ENCODE results near the gene DGAT2L6. TPM values are rescaled to one million over a fixed set of nuclear protein-coding genes. Genes with fewer than 3 reads are reported as not detected.

The DGAT2L6 gene
- total RNA-seq, 1 donor: not detected

GRCh38 chrX:70247252-70247651, 70.0 kb downstream of the DGAT2L6 start:
- TF ChIP-seq CTCF (IDR thresholded peaks at IDR 0.05; ENCODE audit: insufficient read depth, low read depth, low read length): no peak
- H3K4me3 ChIP-seq (ENCODE audit: low read depth, low read length): no peak overlapping the region
- no peak for DNase-seq (ENCODE audit: low read depth)

- DNase-seq (ENCODE audit: low read depth): no peak
- TF ChIP-seq CTCF (IDR thresholded peaks at IDR 0.05; ENCODE audit: insufficient read depth, low read depth, low read length): no peak
Measured at GRCh38 chrX:70252491-70252890, 75.2 kb downstream of the DGAT2L6 start.

GRCh38 chrX:70253377-70254062, 76.2 kb downstream of the DGAT2L6 start:
- no peak for TF ChIP-seq CTCF (IDR thresholded peaks at IDR 0.05; ENCODE audit: insufficient read depth, low read depth, low read length)
- no peak for DNase-seq (ENCODE audit: low read depth)
- no peak overlapping the region for H3K4me3 ChIP-seq (ENCODE audit: low read depth, low read length)

More at GRCh38 chrX:70252491-70252890, 75.2 kb downstream of the DGAT2L6 start:
- H3K4me3 ChIP-seq (ENCODE audit: low read depth, low read length): no peak overlapping the region

- no peak overlapping the region for H3K4me3 ChIP-seq (ENCODE audit: low read depth, low read length)
- no peak for DNase-seq (ENCODE audit: low read depth)
- no peak for TF ChIP-seq CTCF (IDR thresholded peaks at IDR 0.05; ENCODE audit: insufficient read depth, low read depth, low read length)
Measured at GRCh38 chrX:70254063-70254400, 76.7 kb downstream of the DGAT2L6 start.

- DNase-seq (ENCODE audit: low read depth): no peak
- no peak for TF ChIP-seq CTCF (IDR thresholded peaks at IDR 0.05; ENCODE audit: insufficient read depth, low read depth, low read length)
Measured at GRCh38 chrX:70254909-70255308, 77.6 kb downstream of the DGAT2L6 start.

More at GRCh38 chrX:70254909-70255308, 77.6 kb downstream of the DGAT2L6 start:
- H3K4me3 ChIP-seq (ENCODE audit: low read depth, low read length): no peak overlapping the region

Small RNA genes within 50 kb of the gene (small RNA-seq; reads per million reads assigned to genes)
- not detected for gene RNA5SP507

Other genes starting within 250 kb of the DGAT2L6 start
- gene AWAT2, start 127.5 kb upstream of the DGAT2L6 start, total RNA-seq: not detected in 2 replicates
- gene OTUD6A, start 115.0 kb upstream of the DGAT2L6 start, total RNA-seq: not detected in 2 replicates
- 58.7 and 60.9 TPM in 2 replicates for gene IGBP1, start 44.0 kb upstream of the DGAT2L6 start, total RNA-seq
- not detected in 2 replicates for gene AWAT1, start 57.2 kb downstream of the DGAT2L6 start, total RNA-seq
- not detected in 2 replicates for gene P2RY4, start 82.7 kb downstream of the DGAT2L6 start, total RNA-seq
- not detected in 2 replicates for gene ARR3, start 90.9 kb downstream of the DGAT2L6 start, total RNA-seq
- gene RAB41, start 104.7 kb downstream of the DGAT2L6 start, total RNA-seq: not detected in 2 replicates
- gene PDZD11, start 112.4 kb downstream of the DGAT2L6 start, total RNA-seq: 54.0 and 54.1 TPM in 2 replicates
- gene KIF4A, start 112.6 kb downstream of the DGAT2L6 start, total RNA-seq: 8.1 and 10.8 TPM in 2 replicates
- gene GDPD2, start 245.8 kb downstream of the DGAT2L6 start, total RNA-seq: not detected in 2 replicates